ENCODE results near the gene GPR107.

DNA sequence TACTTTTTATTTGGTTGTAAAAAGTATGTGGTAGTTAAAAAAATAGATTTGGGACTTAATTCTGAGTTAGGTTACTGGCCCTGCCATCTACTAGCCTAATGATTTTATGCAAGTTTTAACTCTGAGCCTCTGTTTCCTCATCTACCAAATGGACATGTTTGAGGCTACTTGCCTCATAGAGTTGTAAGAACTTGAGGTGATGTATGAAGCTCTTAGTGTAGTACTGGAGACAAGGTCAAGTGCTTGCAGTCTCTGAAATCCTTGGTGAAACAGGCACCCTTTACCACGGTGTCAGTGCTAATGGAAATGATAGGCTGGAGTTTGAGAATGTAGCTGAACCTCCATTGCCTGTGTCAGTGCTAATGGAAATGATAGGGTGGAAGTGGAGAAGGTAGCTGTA lies 15.3 kb downstream of the GPR107 start:
- TF ChIP-seq, protein P1, sequence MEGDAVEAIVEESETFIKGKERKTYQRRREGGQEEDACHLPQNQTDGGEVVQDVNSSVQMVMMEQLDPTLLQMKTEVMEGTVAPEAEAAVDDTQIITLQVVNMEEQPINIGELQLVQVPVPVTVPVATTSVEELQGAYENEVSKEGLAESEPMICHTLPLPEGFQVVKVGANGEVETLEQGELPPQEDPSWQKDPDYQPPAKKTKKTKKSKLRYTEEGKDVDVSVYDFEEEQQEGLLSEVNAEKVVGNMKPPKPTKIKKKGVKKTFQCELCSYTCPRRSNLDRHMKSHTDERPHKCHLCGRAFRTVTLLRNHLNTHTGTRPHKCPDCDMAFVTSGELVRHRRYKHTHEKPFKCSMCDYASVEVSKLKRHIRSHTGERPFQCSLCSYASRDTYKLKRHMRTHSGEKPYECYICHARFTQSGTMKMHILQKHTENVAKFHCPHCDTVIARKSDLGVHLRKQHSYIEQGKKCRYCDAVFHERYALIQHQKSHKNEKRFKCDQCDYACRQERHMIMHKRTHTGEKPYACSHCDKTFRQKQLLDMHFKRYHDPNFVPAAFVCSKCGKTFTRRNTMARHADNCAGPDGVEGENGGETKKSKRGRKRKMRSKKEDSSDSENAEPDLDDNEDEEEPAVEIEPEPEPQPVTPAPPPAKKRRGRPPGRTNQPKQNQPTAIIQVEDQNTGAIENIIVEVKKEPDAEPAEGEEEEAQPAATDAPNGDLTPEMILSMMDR (IDR thresholded peaks at IDR 0.05), result no peak
- no peak for TF ChIP-seq POLR2A (IDR thresholded peaks at IDR 0.05)

All from esophagus squamous epithelium (tissue), 4 donors.